Lower leg skin (tissue), 3 donors: ENCODE measurements around the gene PDE3A.

ENCODE experiments used
- CTCF ChIP-seq, 3 donors: fragments of 450-650 bp; IDR thresholded peaks; one replicate each; pipeline ENCODE4 v1.5.1; 2016; ENCODE audit warnings: antibody characterized with exemption in 3 of 3, mild to moderate bottlenecking in 3 of 3, moderate library complexity in 2 of 3
- POLR2A ChIP-seq, 2 donors: fragments of 450-650 bp; IDR thresholded peaks; one replicate each; pipeline ENCODE4 v1.6.1; 2016 to 2017; ENCODE audit warnings: antibody characterized with exemption in 2 of 2, mild to moderate bottlenecking in 1 of 2, moderate library complexity in 1 of 2

- no peak for TF ChIP-seq CTCF (IDR thresholded peaks at IDR 0.05)
- TF ChIP-seq POLR2A (IDR thresholded peaks at IDR 0.05) = no peak
These were observed 77.3 kb downstream of the PDE3A start for GRCh38 chr12:20445687-20446086.
